ENCODE data around the gene ZNF668. TPM values are rescaled to one million over a fixed set of nuclear protein-coding genes. Genes with fewer than 3 reads are reported as not detected.

Gene ZNF668
- total and polyA plus RNA-seq, 2 experiments from 2014 or later: 6.2 to 13.1 TPM

- TF ChIP-seq ZNF114 (CRISPR knock-in tag; IDR thresholded peaks at IDR 0.05): no peak
- no peak for TF ChIP-seq EZH2 (IDR thresholded peaks at IDR 0.05; ENCODE audit: low read depth, unreplicated experiment)
- no peak for TF ChIP-seq EZH2phosphoT487 (IDR thresholded peaks at IDR 0.05; ENCODE audit: unreplicated experiment)
- no peak for TF ChIP-seq CREB1 (CRISPR knock-in tag; IDR thresholded peaks at IDR 0.05; ENCODE audit: low read depth)
- no peak for TF ChIP-seq POLR2AphosphoS5 (IDR thresholded peaks at IDR 0.05; ENCODE audit: low read depth)
- TF ChIP-seq CTCF (conservative IDR thresholded peaks at IDR 0.05; ENCODE audit: low read depth in 2 of 2): no peak
- no peak for TF ChIP-seq ETS1 (IDR thresholded peaks at IDR 0.05)
- no peak for TF ChIP-seq STAT1 (IDR thresholded peaks at IDR 0.05; ENCODE audit: unreplicated experiment)
- TF ChIP-seq NANOG (IDR thresholded peaks at IDR 0.05; ENCODE audit: borderline replicate concordance): no peak
- no peak for TF ChIP-seq REST (IDR thresholded peaks at IDR 0.05; ENCODE audit: unreplicated experiment)
Observed at GRCh38 chr16:31063495-31063842, 10.6 kb downstream of the ZNF668 start (continued).

GRCh38 chr16:31061813-31062440 is 12.1 kb downstream of the ZNF668 start:
- H3K4me3 ChIP-seq: no peak overlapping the region
- H3F3A ChIP-seq (replicated peaks; ENCODE audit: low read depth): no peaks in the 10 kb centered on the region
- H3K27ac ChIP-seq (ENCODE audit: low read depth): no peak overlapping the region
- Mint-ChIP-seq H3K4me1 (no peaks in the 10 kb centered on the region; the same call in 2 of the 3 replicates), H3K27me3 (ENCODE audit: insufficient read depth, low read depth, poor library complexity) (peaks cover 2% of the 10 kb centered on the region), H3K27ac (no peak overlapping the region), H3K36me3 (ENCODE audit: low read depth) (peaks cover 30% of the 10 kb centered on the region), H3K4me3 (no peak overlapping the region), H3K9me3 (no peaks in the 10 kb centered on the region)
- H3K79me2 ChIP-seq (replicated peaks; ENCODE audit: insufficient read depth): peaks cover 9% of the 10 kb centered on the region
- no peak overlapping the region for H3K4me2 ChIP-seq
- H3K9me2 ChIP-seq (ENCODE audit: insufficient read depth): no peaks in the 10 kb centered on the region
- DNase-seq (ENCODE audit: low spot score) (no peak), ATAC-seq (no peak)
- H2AFZ ChIP-seq: no peak overlapping the region
- no peaks in the 10 kb centered on the region for H3K4me1 ChIP-seq (ENCODE audit: insufficient read depth)
- H4K20me1 ChIP-seq (replicated peaks; ENCODE audit: insufficient read depth): peaks cover 7% of the 10 kb centered on the region
- TF ChIP-seq REST (IDR thresholded peaks at IDR 0.05; ENCODE audit: unreplicated experiment): no peak
- no peak for TF ChIP-seq ETS1 (IDR thresholded peaks at IDR 0.05)
- TF ChIP-seq CTCF (conservative IDR thresholded peaks at IDR 0.05; ENCODE audit: low read depth in 2 of 2): no peak
- TF ChIP-seq POLR2AphosphoS5 (IDR thresholded peaks at IDR 0.05; ENCODE audit: low read depth): no peak
- no peaks in the 10 kb centered on the region for H3K27me3 ChIP-seq (ENCODE audit: insufficient read depth)
- no peaks in the 10 kb centered on the region for H3K36me3 ChIP-seq (ENCODE audit: insufficient read depth)
